Measurements from ENCODE around the gene NMUR1.
"Not testable (repeated sequence)": the region's sequence is repeated elsewhere in the genome, so short reads cannot be mapped to it uniquely, and the experiment has no call there.

NMUR1 gene, protein sequence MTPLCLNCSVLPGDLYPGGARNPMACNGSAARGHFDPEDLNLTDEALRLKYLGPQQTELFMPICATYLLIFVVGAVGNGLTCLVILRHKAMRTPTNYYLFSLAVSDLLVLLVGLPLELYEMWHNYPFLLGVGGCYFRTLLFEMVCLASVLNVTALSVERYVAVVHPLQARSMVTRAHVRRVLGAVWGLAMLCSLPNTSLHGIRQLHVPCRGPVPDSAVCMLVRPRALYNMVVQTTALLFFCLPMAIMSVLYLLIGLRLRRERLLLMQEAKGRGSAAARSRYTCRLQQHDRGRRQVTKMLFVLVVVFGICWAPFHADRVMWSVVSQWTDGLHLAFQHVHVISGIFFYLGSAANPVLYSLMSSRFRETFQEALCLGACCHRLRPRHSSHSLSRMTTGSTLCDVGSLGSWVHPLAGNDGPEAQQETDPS

DNA sequence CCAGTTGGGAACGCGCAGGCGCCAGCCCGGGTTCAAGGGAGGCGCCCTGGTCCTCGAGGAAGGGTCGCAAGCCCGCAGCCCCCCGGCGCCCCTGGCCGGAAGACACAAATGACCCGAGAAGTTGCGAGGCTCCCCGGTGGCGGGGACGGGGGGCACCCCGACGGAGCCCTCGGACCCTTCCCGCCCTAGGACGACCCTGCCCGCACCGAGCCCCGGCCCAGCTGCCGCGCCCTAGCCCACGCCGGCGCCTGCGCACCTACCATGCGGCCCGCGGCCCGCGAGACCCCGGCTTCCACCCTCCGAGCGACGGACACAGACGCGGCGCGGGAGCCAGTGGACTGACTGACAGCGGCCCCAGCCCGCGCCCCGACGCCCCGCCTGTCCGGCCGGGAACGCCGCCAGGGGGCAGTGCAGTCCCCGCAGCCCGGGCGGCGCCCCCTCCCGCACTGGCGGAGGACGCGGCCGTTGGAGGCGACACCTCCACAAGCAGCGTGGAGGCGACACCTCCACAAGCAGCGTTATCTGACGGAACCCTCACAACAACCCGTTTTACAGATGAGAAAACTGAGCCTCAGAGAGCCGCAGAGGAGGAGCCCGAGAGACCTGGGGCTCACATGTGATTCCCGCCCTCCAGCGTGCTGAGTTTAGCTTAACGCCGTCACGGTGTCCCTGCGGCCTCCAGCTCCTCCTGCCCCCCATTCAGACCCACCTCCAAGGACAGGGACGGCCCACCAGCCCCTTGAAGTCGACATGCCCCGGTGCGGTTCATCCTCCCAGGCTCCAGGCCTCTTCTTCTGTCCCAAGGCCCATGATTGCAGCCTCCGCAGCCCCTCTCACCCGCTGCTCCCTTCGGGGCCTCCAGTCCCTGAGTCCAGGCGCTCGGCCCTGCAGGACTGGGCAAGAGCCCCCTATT, at the start of gene NMUR1:
TSS of gene NMUR1 (minus strand) at position 347 of the 913 bp plus-strand sequence. CDS start at position 263, 84 bp downstream.
- in situ Hi-C loops (cut with MboI; ENCODE audit: low sequenced_read_pairs): no loop called here

DNA sequence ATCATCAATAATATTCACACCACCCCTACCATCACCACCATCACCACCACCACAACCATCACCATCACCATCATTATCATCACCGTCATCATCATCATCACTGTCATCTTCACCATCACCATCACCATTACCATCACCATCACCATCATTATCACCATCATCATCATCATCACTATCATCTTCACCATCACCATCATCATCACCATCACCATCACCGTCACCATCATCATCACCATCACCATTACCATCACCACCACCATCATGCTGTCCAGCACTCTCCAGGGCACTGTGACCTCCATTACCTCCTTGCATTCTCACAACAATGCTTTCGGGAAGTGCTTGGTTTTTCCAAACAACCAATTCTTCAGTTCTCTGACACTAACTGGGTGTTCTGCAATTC, 49.3 kb upstream of the NMUR1 start:
- in situ Hi-C loops (cut with MboI; ENCODE audit: low sequenced_read_pairs): no loop called here

DNA sequence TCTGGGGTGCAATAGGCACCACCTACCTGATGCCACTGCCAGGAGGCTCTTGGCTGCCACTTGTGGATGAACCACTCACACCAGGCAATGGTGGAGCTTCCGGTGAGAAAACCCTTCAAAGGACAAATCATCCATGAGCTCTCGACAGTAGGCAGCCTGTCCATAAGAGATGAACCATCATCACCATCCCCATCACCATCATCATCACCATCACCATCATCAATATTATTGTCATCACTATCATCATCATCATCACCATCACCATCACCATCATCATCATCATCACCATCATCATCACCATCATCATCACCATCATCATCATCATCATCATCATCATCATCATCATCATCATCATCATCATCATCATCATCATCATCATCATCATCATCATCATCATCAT, 48.4 kb upstream of the NMUR1 start:
- in situ Hi-C loops (cut with MboI; ENCODE audit: low sequenced_read_pairs): not testable (repeated sequence)

DNA sequence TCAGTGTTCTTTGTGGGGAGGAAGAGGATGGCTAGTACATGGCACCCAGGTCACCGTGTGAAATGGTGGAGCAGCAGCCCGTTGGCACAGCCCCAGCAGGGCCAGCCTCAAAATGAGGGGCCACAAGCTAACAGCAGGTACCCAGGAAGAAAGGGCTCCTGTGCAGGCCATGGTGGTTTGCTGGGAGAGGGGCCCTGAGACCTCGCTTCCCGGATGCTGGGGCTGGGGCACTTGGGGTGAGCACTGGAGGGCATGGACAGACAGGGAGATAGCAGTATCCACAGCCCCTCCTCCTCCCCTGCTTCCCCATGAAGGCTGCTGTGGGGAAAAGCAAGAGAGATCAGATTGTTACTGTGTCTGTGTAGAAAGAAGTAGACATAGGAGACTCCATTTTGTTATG, 46.2 kb upstream of the NMUR1 start:
- in situ Hi-C loops (cut with MboI; ENCODE audit: low sequenced_read_pairs): no loop called here

DNA sequence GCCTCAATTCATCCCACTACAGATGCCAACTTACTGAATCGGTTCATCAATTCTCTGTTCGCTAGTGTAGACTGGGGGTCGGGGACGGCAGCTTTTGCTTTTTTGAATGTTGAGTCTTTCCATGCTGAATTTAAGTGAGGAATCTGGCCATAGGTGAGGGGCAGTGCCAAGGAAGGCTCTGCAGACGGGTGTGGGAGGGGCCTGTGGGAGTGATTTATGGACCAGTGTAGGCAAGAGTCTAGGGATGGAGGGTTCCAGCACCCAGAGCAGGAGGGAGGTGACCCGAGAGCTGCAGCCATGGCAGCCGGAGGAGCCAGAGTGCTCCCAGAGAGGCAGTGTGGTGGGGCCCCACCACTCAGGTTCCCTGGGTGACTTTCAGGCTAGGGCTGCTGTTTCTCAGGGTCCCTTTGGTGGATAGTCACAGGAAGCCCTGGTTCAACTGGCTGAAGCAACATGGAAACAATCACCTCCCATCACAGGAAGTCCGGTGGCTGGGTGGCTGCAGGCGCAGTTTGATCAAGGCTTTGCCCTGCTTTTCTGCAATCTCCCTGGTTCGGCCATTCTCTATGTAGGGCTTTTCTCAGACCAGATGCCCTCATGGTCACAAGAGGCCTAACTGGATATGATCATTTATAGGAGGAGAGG, 45.5 kb upstream of the NMUR1 start:
- in situ Hi-C loops (cut with MboI; ENCODE audit: low sequenced_read_pairs): no loop called here

DNA sequence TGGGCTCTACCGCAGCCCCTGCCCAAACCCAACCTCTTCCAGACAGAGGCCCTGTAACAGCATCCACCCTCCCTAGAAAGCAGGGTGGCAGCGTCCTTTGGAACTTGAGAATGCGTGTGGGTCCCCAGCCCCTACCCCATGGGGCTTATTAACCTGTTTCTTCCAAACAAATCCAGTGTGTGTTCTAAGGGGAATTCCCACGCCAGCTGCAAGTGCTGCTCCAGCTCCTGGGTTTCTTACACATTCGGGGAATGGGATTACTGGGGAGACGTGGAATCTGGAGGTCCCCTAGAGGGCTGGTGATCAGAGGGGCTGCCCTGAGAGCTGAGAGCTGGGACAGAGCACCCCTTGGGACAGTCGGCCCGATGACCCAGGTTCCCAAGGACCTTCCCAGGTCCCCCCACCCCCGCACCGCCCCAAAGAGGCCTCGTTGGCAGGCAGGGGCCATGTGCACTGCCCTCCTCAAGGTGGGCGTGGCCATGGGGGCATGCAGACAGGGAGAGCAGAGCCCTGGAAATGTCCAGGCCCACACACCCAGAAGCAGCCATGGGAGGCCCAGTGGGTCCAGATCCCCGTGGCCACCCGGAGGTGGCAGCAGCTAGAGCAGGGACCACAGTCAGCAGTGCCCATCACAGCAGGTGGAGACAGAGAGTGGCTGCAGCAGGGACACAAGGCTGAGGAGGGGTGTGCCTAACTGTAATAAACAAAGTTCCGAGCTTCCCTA, 43.6 kb upstream of the NMUR1 start:
- in situ Hi-C loops (cut with MboI; ENCODE audit: low sequenced_read_pairs): no loop called here

DNA sequence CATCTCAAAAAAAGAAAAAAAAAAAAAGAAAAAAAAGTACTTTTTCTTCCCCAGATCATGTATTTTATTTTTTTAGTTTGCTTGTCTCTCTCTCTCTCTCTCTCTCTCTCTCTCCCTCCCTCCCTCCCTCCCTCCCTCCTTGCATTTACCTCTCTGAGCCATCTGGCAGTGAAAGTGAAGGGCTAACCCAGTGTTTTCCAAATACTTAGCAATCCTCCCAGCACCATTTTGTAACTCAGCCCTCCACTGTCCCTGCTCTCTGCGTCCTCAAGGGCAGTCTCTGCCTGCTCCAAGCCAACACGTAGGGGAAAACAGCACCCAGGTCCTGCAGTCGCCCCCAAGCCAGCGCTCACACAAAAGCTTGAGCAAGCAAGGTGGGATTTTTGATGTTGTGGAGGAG, 42.9 kb upstream of the NMUR1 start:
- in situ Hi-C loops (cut with MboI; ENCODE audit: low sequenced_read_pairs): no loop called here

DNA sequence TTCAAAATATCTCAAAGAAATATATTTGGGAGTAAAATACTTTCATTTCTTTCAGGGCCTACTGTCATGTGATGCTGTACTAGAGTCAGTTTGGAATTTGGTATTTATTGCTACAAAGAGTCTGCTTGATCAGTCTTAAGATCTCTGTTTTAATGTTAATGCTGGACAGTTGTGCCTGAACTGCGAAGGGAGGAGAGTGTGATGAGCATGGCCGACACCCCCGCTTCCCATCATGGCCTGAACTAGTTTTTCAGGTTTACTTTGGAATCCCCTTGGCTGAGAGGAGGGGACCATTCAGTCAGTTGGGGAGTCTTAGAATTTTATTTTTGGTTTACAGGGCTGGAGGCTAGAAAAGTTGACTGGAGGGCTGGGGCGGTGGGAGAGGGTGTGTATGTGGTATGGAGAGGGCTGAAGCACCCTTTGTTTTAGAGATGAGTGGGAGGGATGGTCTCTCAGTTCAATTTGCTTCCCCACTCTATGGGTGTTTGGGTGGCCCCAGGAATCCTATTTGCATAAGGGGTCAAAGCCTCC, 41.5 kb upstream of the NMUR1 start:
- in situ Hi-C loops (cut with MboI; ENCODE audit: low sequenced_read_pairs): no loop called here

DNA sequence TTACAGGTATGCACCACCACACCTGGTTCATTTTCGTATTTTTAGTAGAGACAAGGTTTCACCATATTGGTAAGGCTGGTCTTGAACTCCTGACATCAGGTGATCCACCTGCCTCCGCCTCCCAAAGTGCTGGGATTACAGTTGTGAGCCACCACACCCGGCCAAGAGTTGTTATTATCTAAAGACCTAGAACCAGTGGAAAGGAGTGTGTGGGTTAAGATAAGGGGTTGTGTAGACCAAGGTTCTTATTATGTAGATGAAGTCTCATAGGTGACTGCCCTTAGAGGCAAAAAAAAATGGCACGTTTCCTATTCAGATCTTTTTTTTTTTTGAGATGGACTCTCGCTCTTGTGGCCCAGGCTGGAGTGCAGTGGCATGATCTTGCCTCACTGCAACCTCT, 40.7 kb upstream of the NMUR1 start:
- in situ Hi-C loops (cut with MboI; ENCODE audit: low sequenced_read_pairs): not testable (repeated sequence)

DNA sequence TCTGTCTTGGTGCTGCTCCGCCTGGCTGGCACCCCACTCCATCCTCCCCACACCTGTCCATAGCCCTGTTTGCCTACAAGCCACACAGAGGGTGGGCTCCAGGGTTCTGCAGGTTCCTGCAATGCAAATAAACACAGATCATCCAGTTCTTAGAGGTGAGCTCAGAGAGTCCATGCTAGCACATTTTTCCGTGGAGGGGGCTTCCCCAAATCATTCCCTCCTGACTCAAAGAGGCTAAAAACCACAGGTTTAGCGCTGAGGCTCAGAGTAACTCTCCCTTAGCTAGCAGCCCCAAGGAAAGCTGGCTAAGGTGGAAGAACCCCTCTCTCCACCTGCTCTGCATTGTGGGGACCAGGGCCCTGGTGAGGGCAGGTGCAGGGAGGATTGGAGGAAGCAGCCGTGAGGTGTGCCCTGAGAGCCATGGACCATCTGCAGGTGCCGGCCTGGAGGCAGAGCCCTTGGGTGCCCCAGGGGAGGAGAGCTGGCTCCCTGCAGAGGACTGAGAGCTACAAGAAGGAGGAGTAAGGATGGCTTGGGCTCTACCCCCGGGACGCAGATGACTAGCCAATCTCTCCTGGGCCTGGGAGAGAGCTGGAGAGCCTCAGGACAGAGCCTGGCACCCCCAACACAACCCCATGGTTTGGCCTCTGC, 38.7 kb upstream of the NMUR1 start:
- in situ Hi-C loops (cut with MboI; ENCODE audit: low sequenced_read_pairs): no loop called here

DNA sequence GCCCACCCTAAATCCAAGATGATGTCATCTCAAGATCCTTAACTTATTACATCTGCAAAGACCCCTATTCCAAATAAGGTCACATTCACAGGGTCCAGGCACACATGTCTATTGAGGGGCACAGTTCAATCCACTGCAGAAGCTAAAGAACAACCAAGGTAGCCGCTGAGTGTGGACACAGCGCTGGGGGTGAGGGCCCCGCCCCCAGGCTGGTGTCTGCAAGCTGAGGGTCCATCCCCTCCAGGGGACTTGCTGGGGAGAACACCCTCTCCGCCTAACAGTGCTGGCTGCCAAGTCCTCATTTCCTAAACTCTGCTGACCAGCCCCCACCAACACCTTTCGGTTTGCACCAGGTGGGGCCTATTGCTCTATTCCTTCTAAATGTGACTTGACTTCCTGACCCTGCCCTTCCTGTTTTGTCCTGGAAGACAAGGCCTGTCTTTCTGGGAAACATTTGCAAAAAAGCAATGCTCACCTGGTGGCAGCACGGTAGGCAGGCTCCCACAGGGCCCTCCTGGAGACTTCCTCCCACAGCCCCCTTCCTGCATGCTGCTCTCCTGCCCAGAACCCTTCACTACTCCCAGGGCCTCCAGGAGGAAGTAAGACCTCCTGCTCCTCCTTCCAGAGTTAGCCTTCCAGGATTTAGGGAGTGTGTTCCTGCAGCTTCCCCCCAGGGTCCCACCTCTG, 38.0 kb upstream of the NMUR1 start:
- in situ Hi-C loops (cut with MboI; ENCODE audit: low sequenced_read_pairs): no loop called here

DNA sequence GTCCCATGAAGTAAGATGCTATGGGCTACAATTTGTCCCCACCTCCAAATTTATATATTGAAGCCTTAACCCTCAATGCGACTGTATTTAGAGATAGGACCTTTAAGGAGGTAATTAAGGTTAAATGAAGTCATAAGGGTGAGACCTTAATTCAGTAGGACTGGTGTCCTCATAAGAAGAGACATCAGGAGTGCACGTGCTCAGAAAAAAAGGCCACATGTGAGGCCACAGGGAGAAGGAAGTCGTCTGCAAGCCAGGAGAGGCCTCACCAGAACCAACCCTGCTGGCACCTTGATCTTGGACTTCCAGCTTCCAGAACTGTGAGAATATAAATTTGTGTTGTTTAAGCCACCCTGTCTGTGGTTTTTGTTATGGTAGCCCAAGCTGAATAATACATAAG, 36.9 kb upstream of the NMUR1 start:
- in situ Hi-C loops (cut with MboI; ENCODE audit: low sequenced_read_pairs): no loop called here

DNA sequence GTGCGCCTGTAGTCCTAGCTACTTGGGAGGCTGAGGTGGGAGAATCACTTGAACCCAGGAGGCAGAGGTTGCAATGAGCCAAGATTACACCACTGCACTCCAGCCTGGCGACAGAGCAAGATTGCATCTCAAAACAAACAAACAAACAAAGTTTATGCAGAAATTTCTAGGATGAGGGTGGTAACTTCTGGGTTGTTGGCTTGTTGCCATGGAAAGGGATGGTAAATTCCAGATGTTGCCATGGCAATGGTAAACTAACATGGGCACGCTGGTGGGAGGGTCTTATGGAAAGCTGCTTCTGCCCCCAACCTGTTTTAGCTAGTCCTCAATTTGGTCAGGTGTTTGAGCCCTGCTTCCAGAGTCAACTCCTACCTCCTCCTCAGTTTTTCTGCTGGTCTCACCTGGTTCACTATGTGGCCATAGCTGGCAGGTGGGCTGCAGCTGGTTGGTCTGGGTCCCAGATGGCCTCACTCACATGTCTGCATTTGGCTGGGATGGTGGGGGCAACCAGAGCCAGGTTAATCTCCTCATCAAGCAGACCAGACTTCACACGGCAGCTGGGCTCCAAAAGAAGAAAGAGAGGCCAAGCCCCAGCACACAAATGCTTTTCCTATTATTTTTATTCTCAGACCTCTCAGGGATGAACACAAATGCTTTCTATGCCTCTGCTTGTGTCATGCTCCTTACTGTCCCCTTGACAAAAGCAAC, 35.8 kb upstream of the NMUR1 start:
- in situ Hi-C loops (cut with MboI; ENCODE audit: low sequenced_read_pairs): no loop called here

DNA sequence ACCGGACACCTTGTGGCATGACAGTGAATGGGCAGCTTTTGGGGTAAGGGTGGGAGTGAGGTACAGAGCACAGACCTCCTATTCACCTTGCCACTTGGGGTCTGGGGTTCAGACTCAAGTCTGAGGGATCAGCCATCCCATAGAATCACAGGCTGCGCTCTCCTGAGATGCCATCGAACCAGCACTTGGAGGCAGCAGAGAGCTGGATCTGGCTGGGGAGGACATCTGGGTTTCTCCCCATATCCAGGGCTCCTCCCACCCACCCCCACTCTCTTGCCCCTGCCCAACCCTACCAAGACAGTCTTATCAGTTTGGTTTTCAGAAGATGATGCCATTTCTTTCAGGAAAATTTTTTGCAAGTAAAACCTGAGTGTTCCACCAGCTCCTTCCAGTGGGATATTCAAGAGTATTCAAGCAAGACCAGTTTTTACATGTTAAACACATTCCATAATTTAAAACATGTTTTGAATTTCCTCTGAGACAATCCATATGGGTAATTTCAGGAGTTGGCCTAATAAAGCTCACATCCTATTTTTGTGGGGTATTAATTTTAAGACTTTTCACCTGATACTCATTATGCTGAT, 33.2 kb upstream of the NMUR1 start:
- in situ Hi-C loops (cut with MboI; ENCODE audit: low sequenced_read_pairs): no loop called here

DNA sequence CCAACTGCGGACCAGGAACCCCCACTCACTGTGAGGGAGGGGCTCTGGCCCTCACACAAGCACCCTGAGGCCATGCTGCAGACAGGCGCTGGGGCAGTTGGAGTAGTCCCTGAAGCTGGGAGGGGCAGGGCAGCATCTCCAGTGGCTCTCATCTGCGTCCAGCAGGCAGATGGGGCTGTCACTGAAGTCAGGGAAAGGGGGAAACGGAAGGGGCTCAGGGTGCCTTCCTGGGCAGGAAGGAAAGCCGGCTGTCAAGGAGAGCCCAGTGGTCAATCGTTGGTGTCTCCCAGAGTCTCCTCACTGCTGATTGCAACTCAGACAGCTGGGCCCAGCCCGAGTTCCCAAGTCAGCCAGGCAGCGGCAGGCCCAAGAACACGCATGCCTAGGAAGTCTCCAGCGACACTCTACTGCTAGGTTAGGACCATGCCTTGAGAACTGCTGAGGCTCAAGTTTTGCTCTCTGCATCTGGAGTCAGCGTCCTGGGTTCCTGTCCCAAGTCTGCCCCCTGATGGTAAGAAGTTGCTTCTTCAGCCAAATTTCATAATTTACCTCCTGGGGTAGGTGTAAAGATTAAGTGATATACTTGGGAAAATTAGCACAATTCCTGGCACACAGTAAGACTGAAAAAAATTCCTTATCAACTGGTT, 27.4 kb upstream of the NMUR1 start:
- in situ Hi-C loops (cut with MboI; ENCODE audit: low sequenced_read_pairs): no loop called here

DNA sequence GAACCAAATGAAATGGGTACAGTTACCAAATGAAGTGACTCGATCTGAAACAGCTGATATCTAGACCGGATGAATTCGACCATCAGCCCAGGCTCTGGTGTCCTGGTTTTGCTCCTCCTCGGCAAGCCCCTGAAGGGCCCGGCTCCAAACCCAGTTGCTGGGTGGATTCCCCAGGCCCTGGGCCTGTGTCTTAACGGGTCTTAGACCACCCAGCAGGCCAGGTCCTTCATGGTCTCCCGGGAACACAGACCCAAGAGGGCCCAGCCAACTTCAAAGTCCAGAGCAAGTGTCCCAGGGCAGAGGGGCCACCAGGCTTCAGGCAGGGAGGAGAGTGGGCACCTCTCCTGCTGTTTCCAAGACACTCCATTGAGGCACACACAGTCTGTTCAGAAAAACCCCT, 26.7 kb upstream of the NMUR1 start:
- in situ Hi-C loops (cut with MboI; ENCODE audit: low sequenced_read_pairs): no loop called here

DNA sequence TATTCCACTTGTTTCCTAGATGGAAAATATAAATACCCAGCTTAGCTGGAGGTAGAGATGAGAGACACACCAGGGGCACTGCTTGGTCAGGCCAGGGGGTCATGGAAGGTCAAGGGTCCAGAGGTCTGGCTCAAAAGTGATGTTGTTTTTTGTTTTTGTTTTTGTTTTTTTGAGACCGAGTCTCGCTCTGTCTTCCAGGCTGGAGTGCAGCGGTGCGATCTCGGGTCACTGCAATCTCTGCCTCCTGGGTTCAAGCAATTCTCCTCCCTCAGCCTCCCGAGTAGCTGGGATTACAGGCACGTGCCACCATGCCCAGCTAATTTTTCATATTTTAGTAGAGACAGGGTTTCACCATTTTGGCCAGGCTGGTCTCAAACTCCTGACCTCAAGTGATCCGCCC, 26.3 kb upstream of the NMUR1 start:
- in situ Hi-C loops (cut with MboI; ENCODE audit: low sequenced_read_pairs): not testable (repeated sequence)
